ENCODE data around the gene FOXK2.

- TF ChIP-seq CTCF (conservative IDR thresholded peaks at IDR 0.05; ENCODE audit: low read length) (no peak), EZH2phosphoT487 (IDR thresholded peaks at IDR 0.05; ENCODE audit: borderline replicate concordance, low read depth, low read length) (no peak)
These were observed 44.7 kb downstream of the FOXK2 start for GRCh38 chr17:82564241-82564640.
